PC-9 (cell line): ENCODE results near the gene C7. TPM values are rescaled to one million over a fixed set of nuclear protein-coding genes. Genes with fewer than 3 reads are reported as not detected.

Experiments
- BruUV-seq: library from RNA; stranded (reverse); fragments of 400-500 nt; replicated peaks from 2 replicates; lab custom pipeline; 2021; lab: Mats Ljungman, UMichigan
- CTCF ChIA-PET: fragments of 300-600 bp; sonication (Branson Sonifier 250); formaldehyde crosslinking; loops from one replicate; lab custom pipeline; 2022; ENCODE audit warnings: antibody characterized with exemption; lab: Charles Lee
- POLR2A ChIA-PET: fragments of 300-600 bp; sonication (Branson Sonifier 250); formaldehyde crosslinking; loops from one replicate; lab custom pipeline; 2022; ENCODE audit warnings: antibody characterized with exemption; ENCODE audit not compliant: unreplicated experiment; lab: Charles Lee
- DNase-seq, 2 experiments: peaks; one replicate each; pipeline versions ENCODE4 v3.0.0 to v3.0.0-alpha.2; 2015 to 2022; ENCODE audit warnings: mixed read lengths in 1 of 2
- H2AFZ ChIP-seq: fragments of 200-600 bp; sonication (generic); 2 replicates; pipeline ENCODE4 v1.8.1; 2017; ENCODE audit warnings: antibody characterized with exemption
- H3F3A ChIP-seq: fragments of 200-600 bp; sonication (generic); 2 replicates; pipeline ENCODE4 v1.8.1; 2017; ENCODE audit warnings: antibody characterized with exemption, mild to moderate bottlenecking, low read depth; ENCODE audit not compliant: insufficient read depth
- H3K27ac ChIP-seq: fragments of 200-600 bp; sonication (generic); 2 replicates; pipeline ENCODE4 v1.6.1; 2016; ENCODE audit warnings: mixed run types
- H3K27me3 ChIP-seq: fragments of 200-600 bp; sonication (generic); 2 replicates; pipeline ENCODE4 v1.6.1; 2016; ENCODE audit warnings: low read depth, mixed run types; ENCODE audit not compliant: insufficient read depth
- H3K36me3 ChIP-seq: fragments of 200-600 bp; sonication (generic); 2 replicates; pipeline ENCODE4 v1.6.1; 2016; ENCODE audit warnings: low read depth, mixed run types
- H3K4me1 ChIP-seq: fragments of 200-600 bp; sonication (generic); replicated peaks from 2 replicates; pipeline ENCODE4 v1.6.1; 2016; ENCODE audit warnings: mixed run types; ENCODE audit not compliant: insufficient read depth
- H3K4me2 ChIP-seq: fragments of 200-600 bp; sonication (generic); 2 replicates; pipeline ENCODE4 v1.6.1; 2017; ENCODE audit warnings: mixed run types
- H3K4me3 ChIP-seq: fragments of 200-600 bp; sonication (generic); 2 replicates; pipeline ENCODE4 v1.6.1; 2016; ENCODE audit warnings: mixed run types
- H3K79me2 ChIP-seq: fragments of 200-600 bp; sonication (generic); 2 replicates; pipeline ENCODE4 v1.6.1; 2017; ENCODE audit warnings: low read depth, mixed run types
- H3K9me2 ChIP-seq: fragments of 200-600 bp; sonication (generic); 2 replicates; pipeline ENCODE4 v1.8.1; 2017; ENCODE audit warnings: mild to moderate bottlenecking; ENCODE audit not compliant: insufficient read depth
- H3K9me3 ChIP-seq: fragments of 200-600 bp; sonication (generic); 2 replicates; pipeline ENCODE4 v1.8.1; 2016; ENCODE audit warnings: low read depth; ENCODE audit not compliant: insufficient read depth
- H4K20me1 ChIP-seq: fragments of 200-600 bp; sonication (generic); 2 replicates; pipeline ENCODE4 v1.8.1; 2017; ENCODE audit not compliant: insufficient read depth
- CTCF ChIP-seq: fragments of 200-600 bp; sonication (generic); conservative IDR thresholded peaks from 2 replicates; pipeline ENCODE4 v1.6.1; 2017; ENCODE audit warnings: mixed run types, antibody characterized with exemption, mild to moderate bottlenecking, moderate library complexity
- EZH2 ChIP-seq: fragments of 200-600 bp; sonication (generic); IDR thresholded peaks from 2 replicates; pipeline ENCODE4 v1.8.0; 2017; ENCODE audit warnings: antibody characterized with exemption, low read depth
- intact Hi-C: fragments of 100-400 bp; cut with micrococcal nuclease; formaldehyde crosslinking; loops from one replicate; pipeline ENCODE4 v1.10.0; 2022; ENCODE audit not compliant: unreplicated experiment
- total RNA-seq: library from RNA; stranded (reverse); gene quantifications from 2 replicates; pipeline ENCODE4 v1.2.3, GENCODE V29; 2021

C7 gene
- total RNA-seq, 1 experiment from 2014 or later: not detected

GRCh38 chr5:40945111-40945510 lies 35.8 kb downstream of the C7 start:
- no peaks in the 10 kb centered on the region for H3K9me2 ChIP-seq
- no peaks in the 10 kb centered on the region for H3K9me3 ChIP-seq
- no peaks in the 10 kb centered on the region for H3K36me3 ChIP-seq
- intact Hi-C loops: no loop called here
- H3K4me3 ChIP-seq: no peak overlapping the region
- no peaks in the 10 kb centered on the region for H3F3A ChIP-seq
- no peaks in the 10 kb centered on the region for H3K27me3 ChIP-seq
- H3K79me2 ChIP-seq: no peaks in the 10 kb centered on the region
- DNase-seq: no peak
- POLR2A ChIA-PET: no interaction called here
- no peak overlapping the region for H3K4me2 ChIP-seq
- no peak overlapping the region for H2AFZ ChIP-seq
- CTCF ChIA-PET: no interaction called here
- H3K27ac ChIP-seq: no peak overlapping the region
- no peaks in the 10 kb centered on the region for H4K20me1 ChIP-seq
- no TSS peak for BruUV-seq
- no peak for TF ChIP-seq EZH2
- TF ChIP-seq CTCF: no peak
- no peaks in the 10 kb centered on the region for H3K4me1 ChIP-seq

GRCh38 chr5:40955313-40955712 lies 46.0 kb downstream of the C7 start:
- H4K20me1 ChIP-seq: no peaks in the 10 kb centered on the region
- TF ChIP-seq EZH2 (no peak), CTCF (no peak)
- no peaks in the 10 kb centered on the region for H3K27me3 ChIP-seq
- peaks cover 14% of the 10 kb centered on the region for H3K9me3 ChIP-seq
- no TSS peak for BruUV-seq
- DNase-seq: no peak
- H3K27ac ChIP-seq: no peak overlapping the region
- intact Hi-C loops: no loop called here
- no peaks in the 10 kb centered on the region for H3K79me2 ChIP-seq
- H3K9me2 ChIP-seq: peaks cover 7% of the 10 kb centered on the region; the same call in 1 of the 2 replicates
- no peaks in the 10 kb centered on the region for H3K36me3 ChIP-seq
- CTCF ChIA-PET: interaction anchor here (0.6 kb wide), 2 partner anchors 30 to 740 kb away, joined by 3 to 8 read pairs; no protein-coding TSS in a partner anchor
- H3K4me1 ChIP-seq: peaks cover 4% of the 10 kb centered on the region; the same call in 1 of the 2 replicates
- H3F3A ChIP-seq: no peaks in the 10 kb centered on the region
- POLR2A ChIA-PET: no interaction called here
- H3K4me3 ChIP-seq: no peak overlapping the region
- no peak overlapping the region for H3K4me2 ChIP-seq
- no peak overlapping the region for H2AFZ ChIP-seq

GRCh38 chr5:40957048-40957447 lies 47.8 kb downstream of the C7 start:
- no TSS peak for BruUV-seq
- intact Hi-C loops: no loop called here
- H3F3A ChIP-seq: no peaks in the 10 kb centered on the region
- peaks cover 14% of the 10 kb centered on the region for H3K9me3 ChIP-seq
- no peak overlapping the region for H3K4me2 ChIP-seq
- H3K36me3 ChIP-seq: no peaks in the 10 kb centered on the region
- TF ChIP-seq CTCF (no peak), EZH2 (no peak)
- ChIA-PET CTCF (no interaction called here), POLR2A (no interaction called here)
- H3K9me2 ChIP-seq: no peaks in the 10 kb centered on the region
- H3K4me3 ChIP-seq: no peak overlapping the region
- H3K27me3 ChIP-seq: no peaks in the 10 kb centered on the region
- no peak overlapping the region for H3K27ac ChIP-seq
- H2AFZ ChIP-seq: no peak overlapping the region
- H3K79me2 ChIP-seq: no peaks in the 10 kb centered on the region
- DNase-seq: no peak
- peaks cover 5% of the 10 kb centered on the region; the same call in 1 of the 2 replicates for H3K4me1 ChIP-seq
- H4K20me1 ChIP-seq: no peaks in the 10 kb centered on the region
